Neural progenitor cell (in vitro differentiated cells): ENCODE measurements around the gene GABARAP. TPM values are rescaled to one million over a fixed set of nuclear protein-coding genes. Genes with fewer than 3 reads are reported as not detected.
A peak's percentile ranks its signal among the peaks of the same experiment; 100 is the strongest.

Experiments used
- DNase-seq: peaks from one replicate; pipeline ENCODE4 v3.0.0-alpha.2; 2016; ENCODE audit warnings: low spot score
- H2AFZ ChIP-seq: fragments of 200-600 bp; sonication (generic); replicated peaks from 2 replicates; pipeline ENCODE4 v1.6.1; 2016; ENCODE audit warnings: antibody characterized with exemption
- H3F3A ChIP-seq: fragments of 200-600 bp; sonication (generic); 2 replicates; pipeline ENCODE4 v1.6.1; 2016; ENCODE audit warnings: antibody characterized with exemption, low read depth
- H3K27ac ChIP-seq: fragments of 200-600 bp; sonication (generic); 2 replicates; pipeline ENCODE4 v1.5.1; 2016; ENCODE audit warnings: mild to moderate bottlenecking
- H3K27me3 ChIP-seq: fragments of 200-600 bp; sonication (generic); 2 replicates; pipeline ENCODE4 v1.6.1; 2016; ENCODE audit warnings: mild to moderate bottlenecking, moderate library complexity
- H3K36me3 ChIP-seq: fragments of 200-600 bp; sonication (generic); 2 replicates; pipeline ENCODE4 v1.5.1; 2016
- H3K4me1 ChIP-seq: fragments of 200-600 bp; sonication (generic); 2 replicates; pipeline ENCODE4 v1.6.1; 2016; ENCODE audit warnings: mixed run types
- H3K4me2 ChIP-seq: fragments of 200-600 bp; sonication (generic); 2 replicates; pipeline ENCODE4 v1.6.1; 2016
- H3K4me3 ChIP-seq: fragments of 200-600 bp; sonication (generic); 2 replicates; pipeline ENCODE4 v1.5.1; 2016
- H3K79me2 ChIP-seq: fragments of 200-600 bp; sonication (generic); 2 replicates; pipeline ENCODE4 v1.6.1; 2016; ENCODE audit warnings: low read depth
- H3K9ac ChIP-seq: fragments of 200-600 bp; sonication (generic); 2 replicates; pipeline ENCODE4 v1.6.1; 2016
- H3K9me3 ChIP-seq: fragments of 200-600 bp; sonication (generic); 2 replicates; pipeline ENCODE4 v1.5.1; 2016; ENCODE audit warnings: low read depth
- H4K20me1 ChIP-seq: fragments of 200-600 bp; sonication (generic); 2 replicates; pipeline ENCODE4 v1.6.1; 2016; ENCODE audit warnings: low read depth
- H3K27ac Mint-ChIP-seq: 3 replicates; pipeline ENCODE4 v1.8.0; 2021; ENCODE audit warnings: mixed read lengths
- H3K27me3 Mint-ChIP-seq: 2 replicates; pipeline ENCODE4 v1.8.0; 2022; ENCODE audit warnings: low read depth, mild to moderate bottlenecking, inconsistent platforms, moderate library complexity, mixed read lengths; ENCODE audit not compliant: insufficient read depth
- H3K36me3 Mint-ChIP-seq: 3 replicates; pipeline ENCODE4 v1.8.0; 2021; ENCODE audit warnings: mixed read lengths
- H3K4me1 Mint-ChIP-seq: 3 replicates; pipeline ENCODE4 v1.8.0; 2021; ENCODE audit warnings: mixed read lengths
- H3K4me3 Mint-ChIP-seq: 3 replicates; pipeline ENCODE4 v1.8.0; 2021; ENCODE audit warnings: mild to moderate bottlenecking, moderate library complexity, mixed read lengths
- H3K9me3 Mint-ChIP-seq: 3 replicates; pipeline ENCODE4 v1.8.0; 2020; ENCODE audit warnings: mixed read lengths
- CTCF ChIP-seq: fragments of 200-600 bp; sonication (generic); IDR thresholded peaks from 2 replicates; pipeline ENCODE4 v1.5.1; 2017; ENCODE audit warnings: antibody characterized with exemption, mild to moderate bottlenecking
- EZH2 ChIP-seq: fragments of 200-600 bp; sonication (generic); IDR thresholded peaks from 2 replicates; pipeline ENCODE4 v1.6.1; 2017; ENCODE audit warnings: antibody characterized with exemption, mild to moderate bottlenecking, moderate library complexity
- EZH2phosphoT487 ChIP-seq: fragments of 200-600 bp; sonication (generic); IDR thresholded peaks from 2 replicates; pipeline ENCODE4 v1.6.1; 2017; ENCODE audit warnings: antibody characterized with exemption
- total RNA-seq: library from RNA; depleted of rRNA; stranded (reverse); fragments of >200 nt; gene quantifications from 2 replicates; pipeline ENCODE4 v1.2.3, GENCODE V29; 2015; ENCODE audit warnings: low replicate concordance

Gene GABARAP
- total RNA-seq, 1 donor from 2014 or later: 225 TPM

DNA sequence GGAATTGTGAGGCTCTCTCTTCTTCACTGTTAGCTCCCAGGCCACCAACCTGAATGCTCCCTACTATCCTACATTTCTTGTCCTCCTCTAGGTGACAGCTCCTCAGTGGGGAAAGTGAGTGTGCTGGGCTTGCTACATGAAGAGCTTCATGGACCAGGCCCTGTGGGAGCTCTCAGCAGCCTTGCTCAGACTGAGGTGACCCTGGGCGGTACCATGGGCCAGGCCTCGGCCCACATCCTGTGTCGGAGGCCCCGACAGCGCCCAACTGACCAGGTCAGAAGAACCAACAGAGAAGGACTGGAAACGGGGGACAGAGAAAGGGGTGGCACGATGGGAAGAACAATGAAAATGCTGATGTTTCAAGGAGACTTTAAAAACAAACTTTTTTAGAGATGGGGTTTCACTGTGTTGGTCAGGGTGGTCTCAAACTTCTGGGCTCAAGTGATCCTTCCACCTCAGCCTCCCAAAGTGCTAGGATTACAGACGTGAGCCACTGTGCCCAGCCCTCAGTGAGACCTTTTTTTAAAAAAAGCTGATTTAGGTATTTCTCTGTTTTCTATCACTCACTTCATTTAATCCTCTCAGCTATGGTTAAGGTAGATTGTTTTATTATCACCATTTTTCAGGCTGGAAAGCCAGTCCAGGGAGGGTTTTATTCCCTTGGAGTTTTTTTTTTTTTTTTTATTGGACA lies 14.7 kb upstream of the GABARAP start:
- no peak overlapping the region for H3K27ac ChIP-seq
- no peak for DNase-seq
- no peak overlapping the region for H3K4me3 ChIP-seq
- peak overlapping the region; percentile 60 for H3K4me3 Mint-ChIP-seq
- H3K4me2 ChIP-seq: no peak overlapping the region
- H3K36me3 Mint-ChIP-seq: peaks cover 26% of the 10 kb centered on the region
- H3K9me3 ChIP-seq: no peaks in the 10 kb centered on the region
- no peaks in the 10 kb centered on the region for H3K9me3 Mint-ChIP-seq
- peaks cover 3% of the 10 kb centered on the region for H3K36me3 ChIP-seq
- H3K27me3 Mint-ChIP-seq: peaks cover 26% of the 10 kb centered on the region
- H3K27me3 ChIP-seq: peaks cover 23% of the 10 kb centered on the region
- H3K9ac ChIP-seq: no peak overlapping the region
- H4K20me1 ChIP-seq: peaks cover 11% of the 10 kb centered on the region
- peaks cover 5% of the 10 kb centered on the region for H3K4me1 ChIP-seq
- peaks cover 10% of the 10 kb centered on the region for H3K4me1 Mint-ChIP-seq
- no peak overlapping the region for H2AFZ ChIP-seq
- peaks cover 12% of the 10 kb centered on the region for H3K79me2 ChIP-seq
- H3F3A ChIP-seq: peaks cover 28% of the 10 kb centered on the region
- H3K27ac Mint-ChIP-seq: no peak overlapping the region
- no peak for TF ChIP-seq EZH2phosphoT487
- no peak for TF ChIP-seq EZH2
- no peak for TF ChIP-seq CTCF

DNA sequence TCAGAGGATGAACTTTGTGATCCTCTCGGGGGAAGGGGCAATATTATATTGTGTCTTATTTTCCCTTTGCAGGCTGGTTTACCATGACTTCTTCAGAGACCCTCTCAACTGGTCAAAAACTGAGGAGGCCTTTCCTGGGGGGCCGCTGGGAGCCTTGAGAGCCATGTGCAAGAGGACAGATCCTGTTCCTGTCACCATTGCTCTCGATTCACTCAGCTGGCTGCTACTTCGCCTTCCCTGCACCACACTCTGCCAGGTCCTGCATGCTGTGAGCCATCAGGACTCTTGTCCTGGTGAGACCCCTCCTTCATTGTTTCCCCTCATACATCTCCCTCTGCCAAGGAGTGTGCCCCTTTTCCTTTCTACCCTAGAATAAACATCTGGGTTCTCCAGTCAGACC lies 12.3 kb upstream of the GABARAP start:
- Histone ChIP-seq H3K4me3 (no peak overlapping the region), H3K4me2 (no peak overlapping the region), H3F3A (peaks cover 18% of the 10 kb centered on the region), H3K9ac (no peak overlapping the region), H2AFZ (no peak overlapping the region), H3K27ac (no peak overlapping the region), H3K4me1 (peaks cover 16% of the 10 kb centered on the region), H3K27me3 (no peaks in the 10 kb centered on the region), H3K79me2 (peaks cover 31% of the 10 kb centered on the region), H3K36me3 (peaks cover 3% of the 10 kb centered on the region), H4K20me1 (peaks cover 15% of the 10 kb centered on the region), H3K9me3 (no peaks in the 10 kb centered on the region)
- Mint-ChIP-seq H3K27ac (no peak overlapping the region), H3K9me3 (no peaks in the 10 kb centered on the region), H3K36me3 (peaks cover 28% of the 10 kb centered on the region), H3K4me1 (peaks cover 24% of the 10 kb centered on the region), H3K4me3 (peak overlapping the region; percentile 18), H3K27me3 (peaks cover 16% of the 10 kb centered on the region)
- TF ChIP-seq CTCF: no peak
- no peak for TF ChIP-seq EZH2
- no peak for TF ChIP-seq EZH2phosphoT487
- DNase-seq: no peak

DNA sequence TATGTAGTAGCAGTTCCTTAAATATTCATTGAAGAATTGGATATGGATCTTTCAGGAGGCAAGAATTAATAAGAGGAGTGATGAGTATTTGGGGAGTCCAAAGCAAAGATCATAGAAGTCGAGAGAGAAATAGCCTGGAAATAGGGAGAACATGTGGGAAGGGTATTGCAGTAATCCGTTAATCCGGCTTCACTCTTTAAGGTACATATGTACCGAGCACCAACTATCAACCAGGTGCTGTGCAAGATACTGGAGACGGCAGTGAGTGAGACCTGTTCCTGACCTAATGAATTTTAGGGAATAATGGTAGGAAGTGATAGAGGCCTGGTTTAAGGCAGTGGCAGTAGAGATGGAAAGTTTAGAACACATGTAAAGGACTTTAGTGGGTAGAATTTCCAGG lies 10.8 kb upstream of the GABARAP start:
- Histone ChIP-seq H3F3A (peaks cover 18% of the 10 kb centered on the region), H4K20me1 (peaks cover 27% of the 10 kb centered on the region), H3K36me3 (peaks cover 3% of the 10 kb centered on the region), H3K9me3 (no peaks in the 10 kb centered on the region), H3K4me2 (peak overlapping the region; percentile 87), H3K4me3 (peak overlapping the region; percentile 61), H3K27ac (no peak overlapping the region), H3K4me1 (peaks cover 16% of the 10 kb centered on the region), H3K9ac (peak overlapping the region; percentile 70), H3K79me2 (peaks cover 46% of the 10 kb centered on the region), H3K27me3 (no peaks in the 10 kb centered on the region), H2AFZ (no peak overlapping the region)
- Mint-ChIP-seq H3K4me3 (peak overlapping the region; percentile 89), H3K4me1 (peaks cover 34% of the 10 kb centered on the region), H3K9me3 (no peaks in the 10 kb centered on the region), H3K36me3 (peaks cover 19% of the 10 kb centered on the region), H3K27me3 (peaks cover 12% of the 10 kb centered on the region), H3K27ac (no peak overlapping the region)
- no peak for DNase-seq
- TF ChIP-seq EZH2 (no peak), EZH2phosphoT487 (no peak), CTCF (no peak)
